ENCODE data around the gene UST.

GRCh38 chr6:149084808-149085556 lies 338.2 kb downstream of the UST start:
- TF ChIP-seq CTCF (conservative IDR thresholded peaks at IDR 0.05; ENCODE audit: low read length) (no peak), EZH2phosphoT487 (IDR thresholded peaks at IDR 0.05; ENCODE audit: borderline replicate concordance) (no peak)

Data from Loucy (cell line).